Measurements from ENCODE around the gene USF3.

USF3 gene

GRCh38 chr3:113606539-113607218 is 89.8 kb downstream of the USF3 start:
- no peak for DNase-seq

- no peak for DNase-seq
Measured at GRCh38 chr3:113602836-113603235, 93.6 kb downstream of the USF3 start.

- DNase-seq: no peak
Measured at GRCh38 chr3:113602256-113602655, 94.2 kb downstream of the USF3 start.

- no peak for DNase-seq
Measured at GRCh38 chr3:113601240-113601639, 95.2 kb downstream of the USF3 start.

- no peak for DNase-seq
Measured at GRCh38 chr3:113600418-113601182, 95.8 kb downstream of the USF3 start.
